Ascending aorta (tissue), 2 donors: Measurements from ENCODE around the gene ASH1L. TPM values are rescaled to one million over a fixed set of nuclear protein-coding genes. Genes with fewer than 3 reads are reported as not detected.
"Not testable (repeated sequence)": the region's sequence is repeated elsewhere in the genome, so short reads cannot be mapped to it uniquely, and the experiment has no call there.

Source experiments
- DNase-seq, 2 donors: peaks; one replicate each; pipeline ENCODE4 v3.0.0-alpha.2; 2019; ENCODE audit warnings: low spot score in 2 of 2
- H3K27ac ChIP-seq, 2 donors: fragments of 200-600 bp; sonication (generic); one replicate each; pipeline ENCODE4 v1.5.1; 2016 to 2017; ENCODE audit warnings: mild to moderate bottlenecking in 1 of 2
- H3K27me3 ChIP-seq: fragments of 200-600 bp; sonication (generic); one replicate; pipeline ENCODE4 v1.5.1; 2017
- H3K36me3 ChIP-seq, 2 donors: fragments of 200-600 bp; sonication (generic); one replicate each; pipeline ENCODE4 v1.5.1; 2016
- H3K4me1 ChIP-seq, 2 donors: fragments of 200-600 bp; sonication (generic); one replicate each; pipeline ENCODE4 v1.5.1; 2016 to 2017; ENCODE audit warnings: mild to moderate bottlenecking in 1 of 2
- H3K4me3 ChIP-seq, 2 donors: fragments of 200-600 bp; sonication (generic); one replicate each; pipeline ENCODE4 v1.5.1; 2016 to 2017; ENCODE audit warnings: mild to moderate bottlenecking in 1 of 2
- H3K9me3 ChIP-seq, 2 donors: fragments of 200-600 bp; sonication (generic); one replicate each; pipeline ENCODE4 v1.5.1; 2016
- intact Hi-C: fragments of 100-400 bp; cut with DNase I; formaldehyde crosslinking; loops from one replicate; pipeline ENCODE4 v1.15.1; 2023
- total RNA-seq: library from RNA; depleted of rRNA; stranded (reverse); fragments of >200 nt; gene quantifications from one replicate; pipeline ENCODE4 v1.1.0, GENCODE V29; 2016
- TF ChIP-seq, protein P1 (sequence below), 3 experiments: fragments of 200-600 bp in 2 of 3; fragments of 450-650 bp in 1 of 3; sonication (generic) in 2 of 3; IDR thresholded peaks; one replicate each; pipeline ENCODE4 v1.5.1; 2016 to 2019; ENCODE audit warnings: antibody characterized with exemption in 3 of 3, mild to moderate bottlenecking in 1 of 3, moderate library complexity in 1 of 3

The ASH1L gene
- total RNA-seq, 1 donor from 2014 or later: 16.2 TPM

DNA sequence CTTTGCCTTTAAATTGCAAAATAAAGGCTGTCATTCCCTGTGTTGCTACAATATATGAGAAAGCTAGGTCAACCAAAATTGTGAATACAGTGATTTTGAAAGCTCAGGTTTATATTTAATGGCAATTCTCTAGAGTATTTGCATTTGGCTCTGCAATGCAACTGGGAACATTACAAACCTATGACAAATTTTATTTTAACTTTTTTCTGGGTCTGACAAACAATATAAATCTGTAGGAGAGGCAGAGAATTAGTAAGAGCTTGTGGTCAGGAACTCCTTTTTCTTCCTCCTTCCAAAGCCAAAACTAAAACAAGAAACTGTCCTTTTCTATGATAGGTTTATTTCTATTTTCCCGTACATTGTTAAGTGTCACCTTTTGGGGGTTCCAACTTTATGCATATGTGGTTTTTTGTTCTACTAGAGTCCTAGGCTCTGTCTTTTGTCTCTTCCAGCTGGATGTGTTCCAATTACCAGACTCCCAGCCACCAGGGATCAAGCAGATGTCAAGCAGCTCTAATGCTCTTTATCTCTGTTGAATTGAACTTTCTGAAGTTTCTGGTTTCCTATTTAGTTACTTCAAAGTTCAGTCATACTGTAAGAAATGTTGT, 106.9 kb downstream of the ASH1L start:
- intact Hi-C loops: no loop called here
- Histone ChIP-seq H3K27ac (no peak overlapping the region), H3K27me3 (no peaks in the 10 kb centered on the region), H3K4me1 (no peaks in the 10 kb centered on the region), H3K9me3 (no peaks in the 10 kb centered on the region), H3K4me3 (no peak overlapping the region), H3K36me3 (peaks cover 10 to 22% of the 10 kb centered on the region in 2 donors)
- DNase-seq: no peak
- TF ChIP-seq, protein P1, sequence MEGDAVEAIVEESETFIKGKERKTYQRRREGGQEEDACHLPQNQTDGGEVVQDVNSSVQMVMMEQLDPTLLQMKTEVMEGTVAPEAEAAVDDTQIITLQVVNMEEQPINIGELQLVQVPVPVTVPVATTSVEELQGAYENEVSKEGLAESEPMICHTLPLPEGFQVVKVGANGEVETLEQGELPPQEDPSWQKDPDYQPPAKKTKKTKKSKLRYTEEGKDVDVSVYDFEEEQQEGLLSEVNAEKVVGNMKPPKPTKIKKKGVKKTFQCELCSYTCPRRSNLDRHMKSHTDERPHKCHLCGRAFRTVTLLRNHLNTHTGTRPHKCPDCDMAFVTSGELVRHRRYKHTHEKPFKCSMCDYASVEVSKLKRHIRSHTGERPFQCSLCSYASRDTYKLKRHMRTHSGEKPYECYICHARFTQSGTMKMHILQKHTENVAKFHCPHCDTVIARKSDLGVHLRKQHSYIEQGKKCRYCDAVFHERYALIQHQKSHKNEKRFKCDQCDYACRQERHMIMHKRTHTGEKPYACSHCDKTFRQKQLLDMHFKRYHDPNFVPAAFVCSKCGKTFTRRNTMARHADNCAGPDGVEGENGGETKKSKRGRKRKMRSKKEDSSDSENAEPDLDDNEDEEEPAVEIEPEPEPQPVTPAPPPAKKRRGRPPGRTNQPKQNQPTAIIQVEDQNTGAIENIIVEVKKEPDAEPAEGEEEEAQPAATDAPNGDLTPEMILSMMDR (IDR thresholded peaks at IDR 0.05): no peak

DNA sequence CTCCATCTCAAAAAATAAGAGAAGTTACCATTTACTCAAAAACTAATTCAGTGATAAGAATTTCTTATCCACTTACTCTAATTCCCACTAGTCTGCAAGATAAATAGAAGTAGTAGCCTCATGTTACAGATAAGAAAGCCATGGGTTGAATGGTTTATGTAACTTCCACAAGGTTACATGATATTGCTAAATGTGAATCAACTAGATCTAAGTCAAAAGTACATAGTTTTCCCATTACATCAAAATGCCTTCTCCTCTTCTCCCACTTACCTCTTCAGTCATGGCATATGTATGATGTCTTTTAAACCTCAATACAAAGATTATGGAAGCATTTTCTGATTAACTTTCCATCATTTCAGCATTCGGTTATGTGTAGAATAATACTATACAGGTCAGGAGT, 108.5 kb downstream of the ASH1L start:
- TF ChIP-seq, protein P1 (IDR thresholded peaks at IDR 0.05): no peak
- H3K27ac ChIP-seq: no peak overlapping the region
- no peaks in the 10 kb centered on the region for H3K9me3 ChIP-seq
- no peak overlapping the region for H3K4me3 ChIP-seq
- H3K27me3 ChIP-seq: no peaks in the 10 kb centered on the region
- no peak for DNase-seq
- peaks cover 12 to 27% of the 10 kb centered on the region in 2 donors for H3K36me3 ChIP-seq
- intact Hi-C loops: no loop called here
- no peaks in the 10 kb centered on the region for H3K4me1 ChIP-seq

DNA sequence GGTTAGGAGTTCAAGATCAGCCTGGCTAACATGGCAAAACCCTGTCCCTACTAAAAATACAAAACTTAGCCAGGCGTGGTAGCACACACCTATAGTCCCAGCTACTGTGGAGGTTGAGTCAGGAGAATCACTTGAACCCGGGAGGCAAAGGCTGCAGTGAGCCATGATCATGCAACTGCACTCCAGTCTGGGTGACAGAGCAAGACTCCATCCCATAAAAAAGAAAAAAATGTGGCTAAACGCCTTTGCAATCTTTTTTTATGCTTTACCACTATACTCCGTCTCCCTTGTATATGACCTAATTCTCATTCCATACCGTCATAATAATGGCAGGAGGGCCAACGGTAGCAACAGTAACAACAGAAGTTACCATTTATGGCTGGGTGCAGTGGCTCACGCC, 109.5 kb downstream of the ASH1L start:
- Histone ChIP-seq H3K9me3 (no peaks in the 10 kb centered on the region), H3K36me3 (peaks cover 12 to 24% of the 10 kb centered on the region in 2 donors), H3K4me3 (no peak overlapping the region), H3K27ac (no peak overlapping the region), H3K27me3 (no peaks in the 10 kb centered on the region), H3K4me1 (no peaks in the 10 kb centered on the region)
- TF ChIP-seq, protein P1 (IDR thresholded peaks at IDR 0.05): no peak
- intact Hi-C loops: no loop called here
- no peak for DNase-seq

DNA sequence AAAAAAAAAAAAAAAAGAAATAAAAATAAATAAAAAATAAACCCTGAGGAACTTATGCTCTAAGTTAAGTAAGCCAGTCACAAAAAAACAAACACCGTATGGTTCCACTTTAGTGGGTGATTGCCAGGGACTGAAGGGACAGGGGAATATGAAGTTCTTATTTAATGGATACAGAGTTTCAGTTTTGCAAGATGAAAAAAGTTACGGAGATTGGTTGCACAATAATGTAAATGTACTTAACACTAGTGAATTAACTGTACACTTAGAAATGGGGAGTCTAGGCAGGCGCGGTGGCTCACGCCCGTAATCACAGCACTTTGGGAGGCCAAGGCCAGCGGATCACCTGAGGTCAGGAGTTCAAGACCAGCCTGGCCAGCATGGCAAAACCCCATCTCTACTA, 111.4 kb downstream of the ASH1L start:
- H3K36me3 ChIP-seq: peaks cover 10 to 21% of the 10 kb centered on the region in 2 donors
- DNase-seq: no peak
- intact Hi-C loops: no loop called here
- no peaks in the 10 kb centered on the region for H3K4me1 ChIP-seq
- H3K4me3 ChIP-seq: no peak overlapping the region
- H3K27me3 ChIP-seq: no peaks in the 10 kb centered on the region
- no peaks in the 10 kb centered on the region for H3K9me3 ChIP-seq
- TF ChIP-seq, protein P1 (IDR thresholded peaks at IDR 0.05): no peak
- no peak overlapping the region for H3K27ac ChIP-seq

DNA sequence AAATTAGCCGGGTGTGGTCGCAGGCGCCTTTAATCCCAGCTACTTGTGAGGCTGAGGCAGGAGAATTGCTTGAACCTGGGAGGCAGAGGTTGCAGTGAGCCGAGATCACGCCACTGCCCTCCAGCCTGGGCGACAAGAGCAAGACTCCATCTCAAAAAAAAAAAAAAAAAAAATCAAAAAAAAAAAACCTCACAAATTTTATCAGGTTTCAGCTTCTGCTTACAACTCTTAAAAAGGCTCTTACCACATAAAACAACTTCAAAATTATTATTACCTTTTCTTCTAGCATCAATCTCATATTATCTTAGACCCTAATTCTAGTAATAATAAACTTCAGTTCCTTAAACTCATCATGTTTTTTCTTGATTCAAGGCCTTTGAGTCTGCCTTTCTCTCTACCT, 120.2 kb downstream of the ASH1L start:
- H3K36me3 ChIP-seq: peaks cover 12 to 15% of the 10 kb centered on the region in 2 donors
- intact Hi-C loops, H3K4me3 ChIP-seq, DNase-seq, H3K4me1 ChIP-seq, H3K27ac ChIP-seq, H3K27me3 ChIP-seq, H3K9me3 ChIP-seq: not testable (repeated sequence)

DNA sequence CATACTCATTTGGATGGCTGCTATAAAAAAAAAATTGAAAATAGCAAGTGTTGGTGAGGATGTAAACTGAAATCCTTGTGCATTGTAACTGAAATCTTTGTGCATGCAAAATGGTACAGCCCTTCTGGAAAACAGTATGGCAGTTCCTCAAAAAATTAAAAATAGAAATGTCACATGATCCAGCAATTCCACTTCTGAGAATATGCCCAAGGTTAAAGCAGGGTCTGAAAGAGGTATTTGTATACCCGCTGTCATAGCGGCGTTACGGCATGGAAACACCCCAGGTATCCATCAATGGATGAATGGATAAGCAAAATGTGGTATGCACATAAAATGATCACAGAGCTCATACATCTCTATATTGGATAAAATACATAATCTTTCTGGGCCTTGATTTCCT, 125.2 kb downstream of the ASH1L start:
- no peak for DNase-seq
- no peaks in the 10 kb centered on the region for H3K27me3 ChIP-seq
- TF ChIP-seq, protein P1 (IDR thresholded peaks at IDR 0.05): no peak
- peaks cover 25 to 32% of the 10 kb centered on the region in 2 donors for H3K36me3 ChIP-seq
- H3K4me3 ChIP-seq: no peak overlapping the region
- no peaks in the 10 kb centered on the region for H3K9me3 ChIP-seq
- H3K27ac ChIP-seq: no peak overlapping the region
- intact Hi-C loops: no loop called here
- no peaks in the 10 kb centered on the region for H3K4me1 ChIP-seq

DNA sequence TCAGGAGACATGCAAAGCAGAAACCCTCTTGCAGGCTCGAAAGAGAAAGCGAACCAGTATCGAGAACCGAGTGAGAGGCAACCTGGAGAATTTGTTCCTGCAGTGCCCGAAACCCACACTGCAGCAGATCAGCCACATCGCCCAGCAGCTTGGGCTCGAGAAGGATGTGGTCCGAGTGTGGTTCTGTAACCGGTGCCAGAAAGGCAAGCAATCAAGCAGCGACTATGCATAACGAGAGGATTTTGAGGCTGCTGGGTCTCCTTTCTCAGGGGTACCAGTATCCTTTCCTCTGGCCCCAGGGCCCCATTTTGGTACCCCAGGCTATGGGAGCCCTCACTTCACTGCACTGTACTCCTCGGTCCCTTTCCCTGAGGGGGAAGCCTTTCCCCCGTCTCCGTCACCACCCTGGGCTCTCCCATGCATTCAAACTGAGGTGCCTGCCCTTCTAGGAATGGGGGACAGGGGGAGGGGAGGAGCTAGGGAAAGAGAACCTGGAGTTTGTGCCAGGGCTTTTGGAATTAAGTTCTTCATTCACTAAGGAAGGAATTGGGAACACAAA, 128.7 kb downstream of the ASH1L start:
- H3K4me3 ChIP-seq, H3K27ac ChIP-seq, intact Hi-C loops, DNase-seq, H3K27me3 ChIP-seq, H3K4me1 ChIP-seq, H3K9me3 ChIP-seq: not testable (repeated sequence)
- H3K36me3 ChIP-seq: peaks cover 25 to 39% of the 10 kb centered on the region in 2 donors

DNA sequence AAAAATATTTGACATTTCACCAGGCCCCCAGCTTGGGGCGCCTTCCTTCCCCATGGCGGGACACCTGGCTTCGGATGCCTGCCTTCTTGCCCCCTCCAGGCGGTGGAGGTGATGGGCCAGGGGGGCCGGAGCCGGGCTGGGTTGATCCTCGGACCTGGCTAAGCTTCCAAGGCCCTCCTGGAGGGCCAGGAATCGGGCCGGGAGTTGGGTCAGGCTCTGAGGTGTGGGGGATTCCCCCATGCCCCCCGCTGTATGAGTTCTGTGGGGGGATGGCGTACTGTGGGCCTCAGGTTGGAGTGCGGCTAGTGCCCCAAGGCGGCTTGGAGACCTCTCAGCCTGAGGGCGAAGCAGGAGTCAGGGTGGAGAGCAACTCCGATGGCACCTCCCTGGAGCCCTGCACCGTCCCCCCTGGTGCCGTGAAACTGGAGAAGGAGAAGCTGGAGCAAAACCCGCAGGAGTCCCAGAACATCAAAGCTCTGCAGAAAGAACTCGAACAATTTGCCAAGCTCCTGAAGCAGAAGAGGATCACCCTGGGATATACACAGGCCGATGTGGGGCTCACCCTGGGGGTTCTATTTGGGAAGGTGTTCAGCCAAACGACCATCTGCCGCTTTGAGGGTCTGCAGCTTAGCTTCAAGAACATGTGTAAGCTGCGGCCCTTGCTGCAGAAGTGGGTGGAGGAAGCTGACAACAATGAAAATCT, 129.3 kb downstream of the ASH1L start:
- H3K27me3 ChIP-seq, H3K9me3 ChIP-seq, H3K4me1 ChIP-seq, H3K27ac ChIP-seq, intact Hi-C loops, DNase-seq, H3K4me3 ChIP-seq: not testable (repeated sequence)
- peaks cover 19 to 33% of the 10 kb centered on the region in 2 donors for H3K36me3 ChIP-seq
